Panc1 (cell line): ENCODE data around the gene HS1BP3.

Experiments
- CTCF ChIP-seq: fragments of 450-650 bp; IDR thresholded peaks from 2 replicates; pipeline ENCODE4 v1.5.1; 2017; ENCODE audit warnings: mild to moderate bottlenecking
- POLR2AphosphoS5 ChIP-seq: IDR thresholded peaks from 2 replicates; pipeline ENCODE4 v1.6.1; 2012; ENCODE audit warnings: mild to moderate bottlenecking, low read depth, low read length, moderate library complexity
- SIN3A ChIP-seq: IDR thresholded peaks from 2 replicates; pipeline ENCODE4 v1.6.1; 2012; ENCODE audit warnings: low read depth, mild to moderate bottlenecking, low read length, moderate library complexity, borderline replicate concordance; ENCODE audit not compliant: insufficient read depth
- TCF7L2 ChIP-seq: IDR thresholded peaks from 2 replicates; pipeline ENCODE4 v1.6.1; 2011; ENCODE audit warnings: mild to moderate bottlenecking, low read depth, low read length, inconsistent platforms
- TF ChIP-seq, protein P1 (sequence below), 2 experiments: IDR thresholded peaks; 2 replicates each; pipeline ENCODE4 v1.6.1; 2011 to 2012; ENCODE audit warnings: low read depth in 2 of 2, control low read depth in 1 of 2, low read length in 1 of 2, mild to moderate bottlenecking in 1 of 2, moderate library complexity in 1 of 2; ENCODE audit not compliant: insufficient read depth in 1 of 2

DNA sequence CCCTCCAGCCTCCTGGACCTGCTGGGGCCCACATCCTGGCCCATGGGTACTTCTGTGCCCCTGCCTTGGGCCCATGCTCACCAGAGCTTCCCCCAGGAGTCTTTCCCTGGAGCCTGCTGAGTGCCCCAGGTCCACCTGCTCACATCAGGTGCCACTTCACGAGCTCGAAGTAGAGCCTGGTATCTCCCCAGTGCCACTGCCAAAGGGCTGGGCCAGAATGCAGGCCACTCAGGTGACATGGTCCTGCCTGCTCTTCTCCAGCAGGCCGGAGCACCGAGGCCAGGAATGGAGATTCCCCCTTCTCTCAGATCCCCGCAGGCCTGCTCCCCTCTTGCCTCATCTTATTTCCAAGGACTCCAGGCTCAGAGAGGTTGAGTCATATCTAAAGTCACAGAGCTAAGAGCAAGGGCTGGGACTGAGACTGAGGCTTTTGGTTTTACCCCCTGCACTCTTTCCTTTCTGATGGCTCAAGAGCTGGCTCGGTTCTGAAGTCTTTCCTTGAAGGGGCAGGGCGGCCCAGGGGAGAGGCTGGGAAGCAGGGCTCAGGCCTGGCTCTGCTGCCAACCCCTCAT is 79.2 kb downstream of the HS1BP3 start:
- TF ChIP-seq TCF7L2 (no peak), CTCF (no peak), SIN3A (no peak), POLR2AphosphoS5 (no peak)
- TF ChIP-seq, protein P1, sequence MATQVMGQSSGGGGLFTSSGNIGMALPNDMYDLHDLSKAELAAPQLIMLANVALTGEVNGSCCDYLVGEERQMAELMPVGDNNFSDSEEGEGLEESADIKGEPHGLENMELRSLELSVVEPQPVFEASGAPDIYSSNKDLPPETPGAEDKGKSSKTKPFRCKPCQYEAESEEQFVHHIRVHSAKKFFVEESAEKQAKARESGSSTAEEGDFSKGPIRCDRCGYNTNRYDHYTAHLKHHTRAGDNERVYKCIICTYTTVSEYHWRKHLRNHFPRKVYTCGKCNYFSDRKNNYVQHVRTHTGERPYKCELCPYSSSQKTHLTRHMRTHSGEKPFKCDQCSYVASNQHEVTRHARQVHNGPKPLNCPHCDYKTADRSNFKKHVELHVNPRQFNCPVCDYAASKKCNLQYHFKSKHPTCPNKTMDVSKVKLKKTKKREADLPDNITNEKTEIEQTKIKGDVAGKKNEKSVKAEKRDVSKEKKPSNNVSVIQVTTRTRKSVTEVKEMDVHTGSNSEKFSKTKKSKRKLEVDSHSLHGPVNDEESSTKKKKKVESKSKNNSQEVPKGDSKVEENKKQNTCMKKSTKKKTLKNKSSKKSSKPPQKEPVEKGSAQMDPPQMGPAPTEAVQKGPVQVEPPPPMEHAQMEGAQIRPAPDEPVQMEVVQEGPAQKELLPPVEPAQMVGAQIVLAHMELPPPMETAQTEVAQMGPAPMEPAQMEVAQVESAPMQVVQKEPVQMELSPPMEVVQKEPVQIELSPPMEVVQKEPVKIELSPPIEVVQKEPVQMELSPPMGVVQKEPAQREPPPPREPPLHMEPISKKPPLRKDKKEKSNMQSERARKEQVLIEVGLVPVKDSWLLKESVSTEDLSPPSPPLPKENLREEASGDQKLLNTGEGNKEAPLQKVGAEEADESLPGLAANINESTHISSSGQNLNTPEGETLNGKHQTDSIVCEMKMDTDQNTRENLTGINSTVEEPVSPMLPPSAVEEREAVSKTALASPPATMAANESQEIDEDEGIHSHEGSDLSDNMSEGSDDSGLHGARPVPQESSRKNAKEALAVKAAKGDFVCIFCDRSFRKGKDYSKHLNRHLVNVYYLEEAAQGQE (IDR thresholded peaks at IDR 0.05; ENCODE audit: insufficient read depth in 1 of 2, low read depth in 2 of 2, low read length in 1 of 2), result no peak
